H54 (cell line): ENCODE measurements around the gene FAM20B.

ENCODE experiments used
- DNase-seq: peaks from one replicate; pipeline ENCODE4 v3.0.0; 2011; ENCODE audit warnings: low spot score, mixed read lengths; ENCODE audit not compliant: insufficient read length
- FAIRE-seq: peaks from 3 replicates; lab custom pipeline; 2011; peaks lifted over from hg19 to GRCh38; lab: Jason Lieb, UNC
- POLR2A ChIP-seq: IDR thresholded peaks from 2 replicates; pipeline ENCODE4 v1.6.1; 2011; ENCODE audit warnings: low read depth, mild to moderate bottlenecking, low read length

The FAM20B gene

GRCh38 chr1:179012038-179012437 is 13.7 kb upstream of the FAM20B start:
- FAIRE-seq = no peak
- no peak for DNase-seq
- TF ChIP-seq POLR2A = no peak

- DNase-seq (no peak), FAIRE-seq (no peak)
- TF ChIP-seq POLR2A = no peak
Measured at GRCh38 chr1:179014123-179014522, 11.6 kb upstream of the FAM20B start.

GRCh38 chr1:179015396-179015795 is 10.3 kb upstream of the FAM20B start:
- TF ChIP-seq POLR2A = no peak
- FAIRE-seq (no peak), DNase-seq (no peak)

GRCh38 chr1:179016706-179017382 is 8.8 kb upstream of the FAM20B start:
- DNase-seq (peak; percentile 78), FAIRE-seq (peak; percentile 94)
- TF ChIP-seq POLR2A = no peak

- no peak for TF ChIP-seq POLR2A
- no peak for FAIRE-seq
- no peak for DNase-seq
Measured at GRCh38 chr1:179017383-179018326, 8.0 kb upstream of the FAM20B start.

- DNase-seq = no peak
- no peak for FAIRE-seq
- TF ChIP-seq POLR2A = no peak
Measured at GRCh38 chr1:179021873-179022272, 3.8 kb upstream of the FAM20B start.

GRCh38 chr1:179023946-179024650 is 1.6 kb upstream of the FAM20B start:
- FAIRE-seq = no peak
- TF ChIP-seq POLR2A = no peak

GRCh38 chr1:179025975-179026812 is 500 bp downstream of the FAM20B start:
- TF ChIP-seq POLR2A = peak; percentile 53
- no peak for FAIRE-seq
- peak; percentile 60 for DNase-seq

More at GRCh38 chr1:179023946-179024650, 1.6 kb upstream of the FAM20B start:
- DNase-seq = no peak

- TF ChIP-seq POLR2A = no peak
- DNase-seq = no peak
- no peak for FAIRE-seq
Measured at GRCh38 chr1:179026813-179027669, 1.3 kb downstream of the FAM20B start.

- TF ChIP-seq POLR2A = no peak
- DNase-seq (no peak), FAIRE-seq (no peak)
Measured at GRCh38 chr1:179029321-179029759, 3.6 kb downstream of the FAM20B start.

- DNase-seq (no peak), FAIRE-seq (no peak)
- no peak for TF ChIP-seq POLR2A
Measured at GRCh38 chr1:179030130-179030529, 4.4 kb downstream of the FAM20B start.

GRCh38 chr1:179030683-179031082 is 5.0 kb downstream of the FAM20B start:
- FAIRE-seq (no peak), DNase-seq (no peak)
- no peak for TF ChIP-seq POLR2A
